HG03135 (cell line): ENCODE measurements around the gene GNB5.

ENCODE experiments used
- ATAC-seq: cut with Tn5 transposase; IDR thresholded peaks from one replicate; pipeline ENCODE4 v1.9.1; 2021; ENCODE audit warnings: mild to moderate bottlenecking, moderate library complexity; ENCODE audit not compliant: unreplicated experiment

GNB5 gene

GRCh38 chr15:52208306-52208946 lies 17.2 kb upstream of the GNB5 start:
- ATAC-seq, result peak; percentile 74

- no peak for ATAC-seq
These were observed 16.0 kb upstream of the GNB5 start for GRCh38 chr15:52207191-52207590.

- ATAC-seq, result no peak
These were observed 15.3 kb upstream of the GNB5 start for GRCh38 chr15:52206446-52206845.

- ATAC-seq, result no peak
These were observed 13.5 kb upstream of the GNB5 start for GRCh38 chr15:52204657-52205056.

- no peak for ATAC-seq
These were observed 9.7 kb upstream of the GNB5 start for GRCh38 chr15:52200831-52201365.

GRCh38 chr15:52199271-52199670 lies 8.1 kb upstream of the GNB5 start:
- no peak for ATAC-seq

GRCh38 chr15:52196891-52197290 lies 5.7 kb upstream of the GNB5 start:
- no peak for ATAC-seq

- ATAC-seq, result no peak
These were observed 2.6 kb upstream of the GNB5 start for GRCh38 chr15:52193791-52194190.

- ATAC-seq, result no peak
These were observed 2.1 kb upstream of the GNB5 start for GRCh38 chr15:52193321-52193720.

GRCh38 chr15:52186651-52187486 lies 4.3 kb downstream of the GNB5 start:
- ATAC-seq, result no peak

GRCh38 chr15:52185151-52185561 lies 6.0 kb downstream of the GNB5 start:
- ATAC-seq, result no peak

- no peak for ATAC-seq
These were observed 6.5 kb downstream of the GNB5 start for GRCh38 chr15:52184721-52185120.

- ATAC-seq, result no peak
These were observed 7.5 kb downstream of the GNB5 start for GRCh38 chr15:52183562-52184173.

- no peak for ATAC-seq
These were observed 9.0 kb downstream of the GNB5 start for GRCh38 chr15:52181938-52182780.

- ATAC-seq, result no peak
These were observed 10.2 kb downstream of the GNB5 start for GRCh38 chr15:52180851-52181450.

GRCh38 chr15:52180196-52180835 lies 10.9 kb downstream of the GNB5 start:
- ATAC-seq, result peak; percentile 29

GRCh38 chr15:52179278-52180195 lies 11.7 kb downstream of the GNB5 start:
- peak; percentile 80 for ATAC-seq

GRCh38 chr15:52178765-52179164 lies 12.4 kb downstream of the GNB5 start:
- no peak for ATAC-seq

- no peak for ATAC-seq
These were observed 18.3 kb downstream of the GNB5 start for GRCh38 chr15:52172869-52173268.
